ENCODE measurements around the gene SNX11.

SNX11 gene

DNA sequence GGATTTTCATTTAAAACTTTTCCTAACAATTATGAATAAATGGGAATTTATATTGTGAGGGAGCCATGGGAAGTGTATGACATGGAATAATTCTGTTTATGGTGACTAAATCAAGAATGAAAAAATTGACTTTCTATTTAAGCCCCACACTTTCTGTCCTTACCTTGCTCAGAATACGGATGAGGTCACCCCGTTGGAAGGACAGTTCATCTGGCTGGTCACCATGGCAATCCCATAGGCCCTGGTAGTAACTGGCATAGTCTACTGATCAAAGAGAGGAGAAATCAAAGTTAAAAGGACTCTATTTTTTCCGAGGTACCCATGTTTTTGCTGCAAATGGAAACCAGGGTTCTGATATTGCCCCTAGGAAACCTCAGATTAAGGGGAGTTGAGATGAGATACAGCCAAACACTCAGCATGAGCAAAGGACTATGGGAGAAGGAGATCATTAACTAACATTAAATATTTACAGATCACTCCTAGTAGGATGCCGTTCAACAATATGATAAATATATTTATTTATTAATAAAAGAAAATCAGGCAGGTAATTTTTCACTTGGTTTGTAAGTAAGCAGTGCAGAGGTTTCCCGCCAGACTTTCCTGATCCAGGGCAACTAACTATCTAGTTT is 54.9 kb downstream of the SNX11 start:
- no peak for DNase-seq

DNA sequence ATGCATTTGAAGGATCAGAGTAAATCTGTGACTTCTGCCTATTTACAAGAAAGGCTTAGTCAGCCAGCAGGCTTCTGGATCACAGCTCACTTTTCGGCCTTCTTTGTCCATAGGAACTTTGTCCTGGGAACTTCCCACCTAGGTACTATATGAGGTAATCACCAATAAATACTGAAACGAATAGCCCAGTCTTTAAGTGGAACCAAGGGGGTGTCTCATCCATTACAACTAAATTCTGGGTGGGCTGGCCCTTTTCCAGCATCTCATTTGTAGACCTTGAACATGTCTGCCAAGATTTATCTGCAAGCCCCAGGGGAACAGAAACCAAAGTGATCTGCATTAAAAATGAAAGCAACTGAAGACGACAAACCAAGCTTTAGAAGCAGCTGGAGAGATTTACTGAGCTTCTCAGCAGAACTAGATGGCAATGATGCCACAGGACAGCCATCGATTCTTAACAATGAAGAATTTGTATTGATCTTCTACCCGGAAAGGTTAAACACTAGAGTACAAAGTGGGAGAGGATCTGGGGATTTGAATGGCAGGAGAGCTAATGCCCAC is 55.5 kb downstream of the SNX11 start:
- no peak for DNase-seq

GRCh38 chr17:48163809-48164208 is 56.2 kb downstream of the SNX11 start:
- DNase-seq = no peak

DNA sequence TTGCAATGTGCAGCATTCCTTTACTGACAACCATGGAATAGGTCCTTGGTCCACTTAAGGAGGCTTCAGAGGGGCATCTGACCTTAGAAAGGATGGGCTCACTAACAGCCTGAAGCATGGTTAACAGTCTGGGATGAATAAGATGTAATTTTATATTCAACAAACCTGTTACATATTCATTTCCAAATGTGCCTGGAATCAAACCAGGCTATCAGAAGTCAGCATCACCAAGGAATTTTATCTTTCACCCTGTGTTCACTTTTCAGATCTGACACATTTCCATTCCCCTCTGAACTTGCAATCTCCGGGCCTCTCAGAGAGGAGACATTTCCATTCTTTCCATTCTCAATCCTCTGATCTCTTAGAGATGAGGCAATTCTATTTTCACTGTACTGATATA is 62.4 kb downstream of the SNX11 start:
- no peak for DNase-seq
